Erythroblast (primary cell): Measurements from ENCODE around the gene USP53.

Experiments used
- GATA1 ChIP-seq: IDR thresholded peaks from 2 replicates; pipeline ENCODE4 v1.6.1; 2011; ENCODE audit warnings: low read depth, mild to moderate bottlenecking, control low read depth, low read length, moderate library complexity
- POLR2A ChIP-seq: IDR thresholded peaks from 2 replicates; pipeline ENCODE4 v1.6.1; 2011; ENCODE audit warnings: mild to moderate bottlenecking, low read length

DNA sequence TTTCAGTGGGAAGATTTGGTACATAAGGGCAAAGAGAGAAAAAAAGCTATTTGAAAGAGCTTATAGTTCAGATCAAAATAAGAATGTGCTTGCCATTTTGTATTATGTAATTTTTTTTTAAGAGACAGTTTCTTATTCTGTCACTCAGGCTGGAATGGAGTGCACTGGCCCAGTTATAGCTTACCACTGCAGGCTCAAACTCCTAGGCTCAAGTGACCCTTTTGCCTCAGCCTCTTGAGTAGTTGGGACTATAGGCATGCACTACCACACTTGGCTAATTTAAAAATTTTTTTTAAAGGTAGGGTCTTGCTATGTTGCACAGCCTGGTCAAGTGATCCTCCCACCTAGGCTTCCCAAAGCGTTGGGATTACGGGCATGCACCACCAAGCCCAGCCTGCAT is 22.2 kb upstream of the USP53 start:
- TF ChIP-seq POLR2A (no peak), GATA1 (no peak)
